ENCODE measurements around the gene PLA2G3.

The PLA2G3 gene

GRCh38 chr22:31122196-31122531 lies 18.1 kb downstream of the PLA2G3 start:
- no peak for DNase-seq

GRCh38 chr22:31121403-31121802 lies 18.9 kb downstream of the PLA2G3 start:
- no peak for DNase-seq

- no peak for DNase-seq
These were observed 19.7 kb downstream of the PLA2G3 start for GRCh38 chr22:31120642-31121041.

GRCh38 chr22:31120230-31120629 lies 20.1 kb downstream of the PLA2G3 start:
- no peak for DNase-seq

- DNase-seq, result no peak
These were observed 21.1 kb downstream of the PLA2G3 start for GRCh38 chr22:31119026-31119717.

GRCh38 chr22:31118046-31118820 lies 22.1 kb downstream of the PLA2G3 start:
- no peak for DNase-seq

GRCh38 chr22:31112547-31113091 lies 27.7 kb downstream of the PLA2G3 start:
- DNase-seq, result peak; percentile 11

GRCh38 chr22:31107894-31108218 lies 32.5 kb downstream of the PLA2G3 start:
- DNase-seq, result no peak

- DNase-seq, result peak; percentile 91
These were observed 33.0 kb downstream of the PLA2G3 start, which contains the start of gene SELENOM for GRCh38 chr22:31107178-31107893. SELENOM (minus strand) TSS chr22:31107568; CDS start chr22:31107505, 63 bp downstream.

- no peak for DNase-seq
These were observed 33.6 kb downstream of the PLA2G3 start for GRCh38 chr22:31106731-31107177.

- no peak for DNase-seq
These were observed 34.2 kb downstream of the PLA2G3 start for GRCh38 chr22:31106001-31106571.

GRCh38 chr22:31105282-31105929 lies 34.9 kb downstream of the PLA2G3 start:
- DNase-seq, result no peak

GRCh38 chr22:31104869-31105268 lies 35.4 kb downstream of the PLA2G3 start:
- peak; percentile 22 for DNase-seq

- no peak for DNase-seq
These were observed 36.2 kb downstream of the PLA2G3 start for GRCh38 chr22:31103899-31104694.

GRCh38 chr22:31103111-31103510 lies 37.2 kb downstream of the PLA2G3 start:
- DNase-seq, result no peak

GRCh38 chr22:31102441-31103081 lies 37.7 kb downstream of the PLA2G3 start:
- DNase-seq, result no peak

GRCh38 chr22:31100762-31101525 lies 39.4 kb downstream of the PLA2G3 start:
- DNase-seq, result no peak

- no peak for DNase-seq
These were observed 40.2 kb downstream of the PLA2G3 start for GRCh38 chr22:31099841-31100761.

- no peak for DNase-seq
These were observed 40.9 kb downstream of the PLA2G3 start for GRCh38 chr22:31099386-31099785.

All from CD4-positive, alpha-beta T cell treated with Interleukin-21 for 1 hour (primary cell).